Activated naive CD4-positive, alpha-beta T cell treated with Interleukin-2 at 50 U/mL for 16 hours (primary cell): ENCODE results near the gene B4GALT5.
"Not testable (repeated sequence)": the region's sequence is repeated elsewhere in the genome, so short reads cannot be mapped to it uniquely, and the experiment has no call there.

ENCODE experiments used
- DNase-seq: peaks from one replicate; pipeline ENCODE4 v3.0.0-alpha.2; 2020

B4GALT5 gene

GRCh38 chr20:49653925-49654434 lies 59.7 kb downstream of the B4GALT5 start:
- no peak for DNase-seq

- no peak for DNase-seq
Measured at GRCh38 chr20:49649672-49650071, 64.0 kb downstream of the B4GALT5 start.

- no peak for DNase-seq
Measured at GRCh38 chr20:49647550-49647949, 66.1 kb downstream of the B4GALT5 start.

GRCh38 chr20:49646528-49646927 lies 67.2 kb downstream of the B4GALT5 start:
- DNase-seq, result no peak

- DNase-seq, result no peak
Measured at GRCh38 chr20:49646126-49646525, 67.6 kb downstream of the B4GALT5 start.

GRCh38 chr20:49644980-49645565 lies 68.6 kb downstream of the B4GALT5 start:
- DNase-seq, result no peak

- DNase-seq, result no peak
Measured at GRCh38 chr20:49642816-49643215, 70.9 kb downstream of the B4GALT5 start.

- no peak for DNase-seq
Measured at GRCh38 chr20:49641683-49642656, 71.7 kb downstream of the B4GALT5 start.

GRCh38 chr20:49637046-49637637 lies 76.5 kb downstream of the B4GALT5 start:
- no peak for DNase-seq

- no peak for DNase-seq
Measured at GRCh38 chr20:49636447-49636846, 77.2 kb downstream of the B4GALT5 start.

- DNase-seq, result no peak
Measured at GRCh38 chr20:49635866-49636265, 77.8 kb downstream of the B4GALT5 start.

- DNase-seq, result no peak
Measured at GRCh38 chr20:49635166-49635565, 78.5 kb downstream of the B4GALT5 start.

- no peak for DNase-seq
Measured at GRCh38 chr20:49634116-49634515, 79.6 kb downstream of the B4GALT5 start.

GRCh38 chr20:49633643-49634042 lies 80.0 kb downstream of the B4GALT5 start:
- DNase-seq, result no peak

- no peak for DNase-seq
Measured at GRCh38 chr20:49633023-49633422, 80.7 kb downstream of the B4GALT5 start.

GRCh38 chr20:49631856-49632418 lies 81.7 kb downstream of the B4GALT5 start:
- no peak for DNase-seq

- no peak for DNase-seq
Measured at GRCh38 chr20:49631061-49631716, 82.5 kb downstream of the B4GALT5 start.

GRCh38 chr20:49630396-49630951 lies 83.2 kb downstream of the B4GALT5 start:
- DNase-seq, result no peak

GRCh38 chr20:49629606-49630005 lies 84.1 kb downstream of the B4GALT5 start:
- DNase-seq, result no peak

- not testable (repeated sequence) for DNase-seq
Measured at GRCh38 chr20:49628280-49628679, 85.4 kb downstream of the B4GALT5 start.

- no peak for DNase-seq
Measured at GRCh38 chr20:49627329-49627761, 86.3 kb downstream of the B4GALT5 start.

GRCh38 chr20:49624988-49625387 lies 88.7 kb downstream of the B4GALT5 start:
- DNase-seq, result not testable (repeated sequence)
